ENCODE results near the gene NFYC. TPM values are rescaled to one million over a fixed set of nuclear protein-coding genes. Genes with fewer than 3 reads are reported as not detected.

Gene NFYC
- polyA plus RNA-seq, 1 experiment: 37.9 TPM

GRCh38 chr1:40693425-40693824 lies 1.9 kb downstream of the NFYC start:
- no peak for TF ChIP-seq CTCF (IDR thresholded peaks at IDR 0.05; ENCODE audit: low read depth, low read length)
- H3K27me3 ChIP-seq (ENCODE audit: control insufficient read depth, insufficient read depth, low read length): no peaks in the 10 kb centered on the region
- no peak overlapping the region for H3K4me3 ChIP-seq (ENCODE audit: low read depth, low read length)
- CTCF ChIA-PET: interaction anchor here (1.0 to 1.5 kb wide), 5 partner anchors 15 to 160 kb away, joined by 3 to 5 read pairs (median 4); no protein-coding TSS in a partner anchor
- DNase-seq (ENCODE audit: low read depth, low spot score): no peak
- POLR2A ChIA-PET: no interaction called here
- no peak overlapping the region for H3K27ac ChIP-seq (ENCODE audit: low read depth, low read length)
- H3K9me3 ChIP-seq (ENCODE audit: control insufficient read depth, insufficient read depth, low read length): peaks cover 3% of the 10 kb centered on the region; the same call in 1 of the 2 replicates

- ChIA-PET CTCF (interaction anchor here (0.6 to 1.5 kb wide), 4 partner anchors 14 to 258 kb away, joined by 3 to 4 read pairs (median 3); no protein-coding TSS in a partner anchor), POLR2A (no interaction called here)
- Histone ChIP-seq H3K9me3 (ENCODE audit: control insufficient read depth, insufficient read depth, low read length) (peaks cover 3% of the 10 kb centered on the region; the same call in 1 of the 2 replicates), H3K27me3 (ENCODE audit: control insufficient read depth, insufficient read depth, low read length) (no peaks in the 10 kb centered on the region), H3K27ac (ENCODE audit: low read depth, low read length) (no peak overlapping the region), H3K4me3 (ENCODE audit: low read depth, low read length) (no peak overlapping the region)
- no peak for DNase-seq (ENCODE audit: low read depth, low spot score)
- no peak for TF ChIP-seq CTCF (IDR thresholded peaks at IDR 0.05; ENCODE audit: low read depth, low read length)
Observed at GRCh38 chr1:40694353-40694874, 2.9 kb downstream of the NFYC start.

GRCh38 chr1:40696294-40696693 lies 4.8 kb downstream of the NFYC start:
- DNase-seq (ENCODE audit: low read depth, low spot score): no peak
- H3K9me3 ChIP-seq (ENCODE audit: control insufficient read depth, insufficient read depth, low read length): peaks cover 3% of the 10 kb centered on the region; the same call in 1 of the 2 replicates
- ChIA-PET POLR2A (no interaction called here), CTCF (no interaction called here)
- no peak for TF ChIP-seq CTCF (IDR thresholded peaks at IDR 0.05; ENCODE audit: low read depth, low read length)
- H3K27ac ChIP-seq (ENCODE audit: low read depth, low read length): no peak overlapping the region
- H3K4me3 ChIP-seq (ENCODE audit: low read depth, low read length): no peak overlapping the region
- no peaks in the 10 kb centered on the region for H3K27me3 ChIP-seq (ENCODE audit: control insufficient read depth, insufficient read depth, low read length)

GRCh38 chr1:40697436-40697835 lies 5.9 kb downstream of the NFYC start:
- CTCF ChIA-PET: no interaction called here

More at GRCh38 chr1:40697436-40697835, 5.9 kb downstream of the NFYC start:
- POLR2A ChIA-PET: no interaction called here
- DNase-seq (ENCODE audit: low read depth, low spot score): no peak
- H3K27ac ChIP-seq (ENCODE audit: low read depth, low read length): no peak overlapping the region
- no peak overlapping the region for H3K4me3 ChIP-seq (ENCODE audit: low read depth, low read length)
- H3K9me3 ChIP-seq (ENCODE audit: control insufficient read depth, insufficient read depth, low read length): no peaks in the 10 kb centered on the region
- no peak for TF ChIP-seq CTCF (IDR thresholded peaks at IDR 0.05; ENCODE audit: low read depth, low read length)
- no peaks in the 10 kb centered on the region for H3K27me3 ChIP-seq (ENCODE audit: control insufficient read depth, insufficient read depth, low read length)

Data from AG04450 (cell line).